GM18868 (cell line): Measurements from ENCODE around the gene ZNF74.

Experiments
- ATAC-seq: cut with Tn5 transposase; IDR thresholded peaks from one replicate; pipeline ENCODE4 v1.9.1; 2021; ENCODE audit warnings: mild to moderate bottlenecking, moderate library complexity; ENCODE audit not compliant: unreplicated experiment

The ZNF74 gene

DNA sequence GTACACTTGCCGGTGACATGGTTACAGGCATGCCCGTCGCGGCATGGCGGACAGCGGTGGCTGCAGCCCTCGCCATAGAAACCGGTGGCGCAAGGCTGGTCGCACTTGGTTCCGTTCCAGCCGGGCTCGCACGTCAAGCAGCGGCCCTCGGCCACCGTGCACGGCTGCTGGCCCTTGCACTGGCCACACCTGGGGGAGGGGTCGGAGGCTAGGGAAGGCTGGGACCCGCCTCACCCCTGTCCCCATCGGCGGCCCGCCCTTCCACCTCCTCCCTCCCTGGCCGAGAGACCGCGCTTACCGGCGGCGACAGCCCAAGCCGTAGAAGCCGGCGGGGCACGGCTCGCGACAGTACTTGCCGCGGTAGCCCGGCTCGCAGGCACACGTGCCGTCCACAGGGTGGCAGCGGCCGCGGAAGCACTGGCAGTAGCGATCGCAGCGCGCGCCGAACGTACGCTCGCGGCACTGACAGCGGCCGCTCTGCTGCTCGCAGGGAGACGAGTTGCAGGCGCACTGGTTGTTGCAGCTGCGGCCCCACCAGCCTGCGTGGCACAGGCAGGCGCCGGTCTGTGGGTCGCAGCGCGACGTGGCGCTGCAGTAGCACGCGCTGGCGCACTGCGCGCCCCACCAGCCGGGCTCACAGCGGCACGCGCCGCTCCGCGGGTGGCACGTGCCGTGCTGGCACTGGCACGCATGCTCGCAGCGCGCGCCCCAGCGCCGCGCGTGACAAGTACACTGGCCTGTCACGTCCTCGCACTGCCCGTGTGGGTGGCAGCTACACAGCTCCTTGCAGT lies 37.0 kb downstream of the ZNF74 start:
- no peak for ATAC-seq

DNA sequence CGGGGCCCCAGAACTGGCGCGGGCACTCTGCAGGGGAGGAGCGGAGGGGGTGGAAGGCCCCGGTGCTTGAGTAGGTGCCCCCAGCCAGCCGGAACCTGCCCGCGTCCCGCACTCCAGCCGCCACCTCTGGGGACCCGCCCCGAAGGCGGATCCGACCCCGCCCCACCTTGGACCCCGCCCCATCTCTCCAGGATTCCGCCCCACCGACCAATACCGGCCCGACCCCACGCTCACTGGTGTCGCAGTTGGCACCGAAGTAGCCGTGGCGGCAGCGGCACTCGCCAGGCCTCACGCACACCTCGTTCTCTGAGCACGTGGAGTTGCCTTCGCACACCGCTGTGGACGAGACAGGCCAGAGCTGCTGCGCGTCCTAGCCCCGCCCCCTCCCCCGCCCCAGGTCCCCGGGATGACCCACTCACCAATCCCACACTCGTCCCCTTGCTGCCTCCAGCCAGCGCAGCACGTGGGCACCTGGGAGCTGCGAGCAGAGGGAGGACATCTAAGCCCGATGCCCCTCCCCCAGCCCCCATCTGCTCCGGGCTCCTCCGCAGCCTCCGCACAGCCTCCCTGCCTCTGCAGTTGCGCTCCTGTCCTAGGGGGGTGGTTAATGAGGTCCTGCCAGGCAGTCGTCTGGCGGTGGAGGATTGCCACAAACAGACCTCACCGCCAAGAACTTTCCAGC lies 37.7 kb downstream of the ZNF74 start:
- ATAC-seq: no peak

DNA sequence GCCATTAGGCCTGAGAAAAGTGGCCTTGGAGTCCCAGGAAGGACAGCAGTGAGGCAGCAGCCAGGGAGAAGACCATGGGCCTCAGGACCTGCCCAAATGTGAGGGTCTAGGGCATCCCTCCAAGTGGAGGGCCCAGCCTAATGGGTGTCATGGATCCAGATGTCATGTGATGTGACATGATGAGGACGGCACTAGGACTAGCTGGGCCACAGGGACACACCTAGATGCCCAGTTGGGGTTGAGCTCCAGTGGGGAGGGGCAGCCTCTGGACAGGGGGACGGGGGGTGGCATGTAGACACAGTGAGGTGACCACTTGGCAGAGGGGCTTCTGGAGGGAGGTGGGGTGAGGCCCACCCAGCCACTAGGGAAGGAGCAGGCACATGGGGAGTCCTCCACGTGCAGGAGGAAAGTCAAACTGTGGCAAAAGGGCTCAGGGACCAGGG lies 38.3 kb downstream of the ZNF74 start:
- no peak for ATAC-seq

DNA sequence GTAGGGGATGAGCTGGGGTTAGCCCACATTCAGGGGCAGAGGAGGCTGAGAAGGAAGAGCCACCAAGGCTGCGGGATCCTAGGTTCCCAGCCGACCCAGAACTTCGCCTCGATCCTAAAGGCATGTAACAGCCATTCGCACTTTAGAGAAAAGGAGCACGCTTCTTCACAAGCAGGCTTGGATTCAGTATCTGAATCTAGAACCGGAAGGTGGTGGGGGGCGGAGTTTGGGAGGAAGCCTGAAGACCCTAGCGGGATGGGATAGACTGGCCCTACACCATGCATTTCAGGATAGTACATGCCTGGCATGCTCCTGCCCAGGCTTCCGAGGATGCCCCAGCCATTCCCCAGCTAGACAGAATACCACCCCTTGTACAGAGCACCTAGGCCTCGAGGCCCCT lies 39.2 kb downstream of the ZNF74 start:
- ATAC-seq: no peak

DNA sequence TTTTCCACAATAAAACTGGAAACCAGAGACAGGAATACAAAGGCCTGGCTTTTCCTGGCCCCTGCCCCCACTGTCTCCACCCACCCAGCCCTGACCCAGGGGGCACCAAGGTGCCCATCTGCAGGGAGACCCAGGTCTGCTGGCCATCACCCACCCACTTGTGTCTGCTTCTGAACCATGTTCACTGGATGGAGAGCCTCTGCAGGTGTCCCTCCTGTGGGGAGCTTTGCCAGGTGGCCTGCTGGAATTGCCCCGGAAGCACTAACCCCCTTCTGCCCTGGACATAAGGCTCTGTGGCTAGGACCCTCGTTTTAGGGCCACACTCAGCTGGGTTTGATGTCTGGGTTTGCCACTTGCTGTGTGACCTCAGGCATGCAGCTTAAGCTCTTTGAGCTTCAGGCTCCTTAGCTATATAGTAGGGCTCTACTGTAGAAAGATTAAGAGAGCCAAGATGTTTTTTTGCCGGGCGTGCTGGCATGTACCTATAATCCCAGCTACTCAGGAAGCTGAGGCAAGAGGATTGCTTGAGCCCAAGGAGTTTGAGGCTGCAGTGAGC lies 39.8 kb downstream of the ZNF74 start:
- no peak for ATAC-seq

DNA sequence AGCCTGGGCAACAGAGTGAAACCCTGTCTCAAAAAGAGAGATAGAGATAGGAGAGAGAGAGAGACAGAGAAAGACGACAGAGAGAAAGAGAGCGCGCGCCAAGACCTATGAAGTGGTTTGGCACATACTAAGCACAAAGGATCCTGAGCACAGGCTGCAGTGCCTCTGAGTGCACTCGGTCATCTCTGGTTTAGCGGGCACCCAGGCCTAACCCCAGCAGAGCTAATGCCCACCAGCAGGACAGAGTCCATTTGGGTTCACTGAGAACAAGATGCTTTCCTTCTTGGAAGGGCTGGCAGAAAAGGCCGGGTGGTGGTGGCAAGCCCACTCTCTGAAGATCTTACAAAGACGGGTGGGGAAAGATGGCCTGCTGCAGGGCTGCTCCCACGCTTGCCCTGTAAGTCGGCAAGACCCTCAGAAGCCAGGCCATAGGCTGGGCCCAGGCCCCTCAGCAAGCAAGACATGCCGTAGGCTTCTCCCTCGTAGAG lies 40.4 kb downstream of the ZNF74 start:
- ATAC-seq: no peak

DNA sequence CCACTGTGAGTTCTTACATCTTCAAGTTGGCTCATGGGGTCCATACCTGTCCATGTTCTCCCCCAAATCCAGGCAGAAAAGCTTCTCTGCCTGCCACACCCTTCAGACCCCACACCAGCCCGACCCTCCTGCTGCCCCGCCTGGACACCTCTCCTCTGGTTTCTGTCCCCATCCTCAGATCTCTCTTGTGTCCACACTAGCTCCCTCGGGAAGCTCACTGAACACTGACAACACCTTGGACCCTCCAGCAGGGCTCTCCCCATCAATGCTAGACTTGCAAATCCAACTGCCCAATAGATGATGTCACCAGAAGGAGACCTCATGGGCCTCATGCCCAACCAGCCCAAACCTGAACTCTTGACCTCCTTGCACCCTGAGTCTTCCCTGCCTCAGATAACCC lies 40.8 kb downstream of the ZNF74 start:
- no peak for ATAC-seq

DNA sequence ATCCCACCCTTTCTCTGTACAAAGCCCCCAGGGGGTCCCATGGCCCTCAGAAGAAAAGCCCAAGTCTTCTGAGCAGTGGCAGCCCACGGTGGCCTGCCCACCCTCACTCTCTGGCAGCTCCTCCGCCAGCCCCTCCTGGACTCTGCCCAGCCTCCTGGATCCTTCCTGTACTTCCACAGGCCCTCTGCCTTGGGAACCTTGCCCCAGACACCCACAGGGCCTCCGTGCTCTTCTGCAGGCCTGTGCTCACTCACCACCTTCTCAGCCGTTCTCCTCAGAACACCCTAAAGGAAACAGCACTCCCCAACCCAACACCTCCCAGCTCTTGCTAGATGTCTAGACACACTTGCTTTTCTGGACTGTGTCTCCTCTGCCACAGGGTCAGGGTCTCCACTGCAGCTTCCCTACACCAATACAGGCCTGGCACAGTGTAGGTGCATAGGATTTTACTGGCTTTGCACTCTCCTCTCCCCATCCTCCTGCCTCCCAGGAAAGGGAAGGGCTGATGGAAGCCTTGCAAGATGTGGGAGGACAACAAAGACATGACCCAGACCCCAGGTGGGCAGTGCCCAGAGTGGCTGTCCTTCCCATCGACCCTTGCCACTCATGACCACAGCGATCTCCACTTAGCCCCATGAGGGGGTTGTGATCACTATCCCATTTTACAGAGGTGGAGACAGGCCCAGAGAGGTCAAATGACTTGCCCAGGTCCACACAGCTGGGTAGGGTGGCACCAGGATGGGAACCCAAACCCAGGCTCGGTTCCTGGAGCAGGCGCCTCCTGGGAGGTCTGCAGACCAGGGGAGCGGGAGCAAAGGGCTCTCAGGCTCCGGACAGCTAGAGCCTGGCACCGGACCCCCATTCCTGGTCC lies 41.7 kb downstream of the ZNF74 start:
- no peak for ATAC-seq

DNA sequence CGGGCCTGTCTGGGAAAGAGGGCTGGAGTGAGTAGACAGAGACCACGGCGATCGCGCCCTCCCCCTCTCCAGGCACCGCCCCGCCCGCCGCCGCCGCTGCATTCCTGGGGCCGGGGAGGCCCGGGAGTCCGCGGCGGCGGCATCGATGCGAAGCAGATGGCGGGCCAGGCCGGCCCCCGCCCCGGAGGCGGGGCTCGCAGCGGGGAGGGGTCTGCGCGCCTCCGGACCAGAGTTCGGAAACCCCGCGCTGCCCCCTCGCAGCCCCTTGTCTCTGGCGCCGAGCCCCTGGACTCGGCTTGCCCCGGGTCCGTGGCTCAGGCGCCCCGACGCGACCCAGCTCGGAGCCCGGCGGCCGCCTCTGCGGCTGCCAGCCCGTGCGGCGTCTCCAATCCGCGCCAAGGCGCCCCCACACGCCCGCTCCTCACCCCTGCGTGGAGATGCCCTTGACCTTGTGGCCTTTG lies 42.4 kb downstream of the ZNF74 start:
- no peak for ATAC-seq

DNA sequence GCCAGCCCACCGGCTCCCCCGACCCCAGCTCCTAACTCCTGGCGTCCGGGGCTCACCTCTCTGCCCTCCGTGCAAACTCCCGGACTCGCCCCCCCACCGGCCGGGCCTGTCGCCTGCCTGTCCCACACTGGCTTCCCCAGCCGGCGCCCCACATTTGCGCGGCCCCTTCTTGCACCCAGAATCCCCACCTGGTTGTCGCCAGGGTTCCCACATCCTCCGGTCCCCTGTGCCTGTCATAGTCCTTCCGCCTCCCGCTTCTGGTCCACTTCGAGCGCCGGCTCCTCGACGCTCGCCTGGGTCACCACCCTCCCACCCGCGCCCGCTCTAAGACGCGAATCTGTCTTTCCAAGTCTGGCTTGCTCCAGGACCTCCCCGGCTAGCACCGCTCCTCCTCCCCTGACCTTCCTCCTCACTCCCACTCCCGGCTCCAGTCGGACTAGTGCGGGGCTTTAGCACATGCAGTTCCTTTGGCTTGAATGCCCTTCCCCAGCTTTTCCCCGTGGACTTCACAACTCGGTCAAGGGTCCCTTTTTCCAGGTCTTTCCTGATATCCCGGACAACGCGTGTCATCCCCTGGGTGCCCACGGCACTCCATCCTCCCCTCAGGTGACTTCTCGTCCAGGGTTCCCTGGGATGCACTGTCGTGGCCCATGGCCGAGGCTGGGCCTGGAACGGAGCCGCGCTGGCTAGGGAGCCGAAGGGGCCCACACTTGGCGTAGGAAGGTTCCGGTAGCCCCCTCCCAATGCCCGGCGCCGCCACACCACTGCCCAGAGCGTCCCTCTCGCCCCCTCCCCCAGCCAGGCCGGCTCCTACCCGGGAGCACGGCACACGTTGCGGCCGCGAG lies 43.0 kb downstream of the ZNF74 start:
- no peak for ATAC-seq

DNA sequence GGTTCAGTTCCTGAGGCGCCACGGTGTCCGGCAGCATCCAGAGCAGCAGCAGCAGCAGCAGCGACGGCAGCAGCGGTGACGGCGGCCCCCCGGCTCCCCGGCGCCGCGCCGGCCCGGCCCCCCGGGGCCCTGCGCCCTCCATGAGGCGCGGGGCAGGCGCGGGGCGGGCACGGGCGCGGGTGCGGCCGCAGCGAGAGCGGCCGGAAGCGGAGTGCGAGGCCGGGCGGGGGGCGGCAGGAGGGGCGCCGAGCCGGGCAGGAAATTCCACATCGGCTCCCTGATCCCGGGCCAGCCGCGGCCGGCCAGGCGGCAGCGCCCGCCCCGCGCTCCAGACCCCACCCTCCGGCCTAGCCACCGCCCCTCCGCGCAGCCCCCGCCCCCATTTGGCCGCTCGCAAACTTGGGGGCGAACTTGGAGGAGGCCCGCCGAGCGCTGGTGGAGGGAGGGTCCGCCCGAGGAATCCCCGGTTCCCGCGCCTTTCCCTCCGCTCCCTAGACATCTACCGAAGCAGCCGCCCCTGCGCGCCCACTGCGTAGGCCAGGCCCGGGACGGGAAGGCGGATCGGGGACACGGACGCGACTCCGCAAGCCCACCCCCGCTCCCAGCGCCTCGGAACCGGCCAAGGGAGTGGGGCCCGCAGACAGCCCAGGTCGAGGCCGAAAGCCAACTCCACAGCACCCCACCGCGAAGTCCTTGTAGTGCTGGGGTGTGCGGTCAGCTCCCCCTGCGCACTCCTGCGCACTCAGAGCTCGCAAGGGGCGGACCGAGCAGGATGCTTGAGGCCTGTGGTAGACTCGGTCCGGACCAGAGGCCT lies 43.9 kb downstream of the ZNF74 start, which contains the start of gene SCARF2:
Gene SCARF2, minus strand, starts transcription at position 213 of the 814 bp plus-strand sequence. Its CDS starts 71 bp downstream, at position 142.
- ATAC-seq: no peak

DNA sequence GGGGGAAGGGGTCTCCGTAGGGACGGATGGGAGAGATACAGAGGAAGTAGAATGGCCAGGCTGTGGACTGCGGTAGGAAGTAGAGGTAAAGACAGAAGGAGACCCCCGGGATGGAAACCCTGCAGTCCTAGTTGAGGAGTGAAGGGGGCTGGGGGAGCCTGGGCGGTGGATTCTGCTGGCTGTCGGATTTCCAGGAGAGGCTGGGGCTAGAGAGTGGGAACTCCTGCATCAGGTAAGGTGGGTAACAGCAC lies 44.4 kb downstream of the ZNF74 start:
- no peak for ATAC-seq

DNA sequence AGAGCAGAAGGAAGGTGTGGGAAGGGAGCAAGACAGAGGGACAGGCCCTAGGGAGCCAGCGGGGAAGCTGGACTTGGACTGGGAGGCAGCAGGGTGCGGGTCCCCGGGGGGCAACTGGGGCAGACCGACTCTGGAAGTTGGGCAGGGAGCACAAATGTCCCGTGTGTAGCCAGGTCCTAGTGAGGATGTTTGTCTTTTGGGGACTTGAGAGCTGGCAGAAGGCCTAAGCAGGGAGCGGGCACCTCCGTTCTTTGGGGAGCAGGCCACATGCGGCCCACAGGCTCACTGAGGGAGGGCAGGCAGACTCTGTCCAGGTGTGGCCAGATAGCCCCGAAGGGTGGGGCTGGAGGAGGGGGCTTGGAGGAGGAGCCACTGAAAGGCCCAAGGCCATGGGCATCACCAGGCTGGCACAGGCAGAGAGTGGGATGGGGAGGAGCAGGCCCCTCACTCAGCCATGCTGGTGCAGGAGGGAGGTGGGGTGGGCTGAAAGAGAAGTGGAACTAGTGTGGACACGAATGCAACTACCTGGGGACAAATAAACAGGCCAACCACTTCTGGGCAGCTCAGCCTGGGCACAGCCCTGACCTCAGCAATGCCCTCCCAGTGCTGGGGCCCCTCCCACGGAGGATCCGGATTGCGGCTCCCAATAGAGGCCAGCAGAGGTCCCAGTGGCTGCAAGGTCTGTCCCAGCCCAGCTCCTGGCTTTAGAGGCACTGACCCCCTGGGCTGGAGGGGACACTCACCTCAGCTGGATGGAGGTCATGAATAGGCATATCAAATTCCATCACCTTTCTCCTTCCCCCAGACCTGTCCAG lies 44.9 kb downstream of the ZNF74 start:
- no peak for ATAC-seq

DNA sequence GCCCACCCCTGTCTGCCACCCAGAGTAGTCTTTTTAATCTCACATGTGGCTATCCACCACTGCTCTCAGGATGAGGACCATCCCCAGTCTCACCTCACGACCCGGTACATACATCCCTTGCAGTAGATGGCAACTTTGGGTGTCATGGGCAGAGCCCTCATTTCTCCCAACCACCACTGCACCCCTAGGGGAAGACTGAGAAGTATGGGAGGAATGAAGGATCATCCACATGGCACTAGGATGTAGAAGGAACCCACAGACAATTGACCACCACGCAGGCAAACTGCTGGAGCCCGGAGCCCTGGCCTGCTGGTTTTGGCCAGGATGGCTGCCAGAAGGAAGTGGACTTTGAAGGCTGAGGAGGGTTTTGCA lies 45.6 kb downstream of the ZNF74 start:
- ATAC-seq: no peak

DNA sequence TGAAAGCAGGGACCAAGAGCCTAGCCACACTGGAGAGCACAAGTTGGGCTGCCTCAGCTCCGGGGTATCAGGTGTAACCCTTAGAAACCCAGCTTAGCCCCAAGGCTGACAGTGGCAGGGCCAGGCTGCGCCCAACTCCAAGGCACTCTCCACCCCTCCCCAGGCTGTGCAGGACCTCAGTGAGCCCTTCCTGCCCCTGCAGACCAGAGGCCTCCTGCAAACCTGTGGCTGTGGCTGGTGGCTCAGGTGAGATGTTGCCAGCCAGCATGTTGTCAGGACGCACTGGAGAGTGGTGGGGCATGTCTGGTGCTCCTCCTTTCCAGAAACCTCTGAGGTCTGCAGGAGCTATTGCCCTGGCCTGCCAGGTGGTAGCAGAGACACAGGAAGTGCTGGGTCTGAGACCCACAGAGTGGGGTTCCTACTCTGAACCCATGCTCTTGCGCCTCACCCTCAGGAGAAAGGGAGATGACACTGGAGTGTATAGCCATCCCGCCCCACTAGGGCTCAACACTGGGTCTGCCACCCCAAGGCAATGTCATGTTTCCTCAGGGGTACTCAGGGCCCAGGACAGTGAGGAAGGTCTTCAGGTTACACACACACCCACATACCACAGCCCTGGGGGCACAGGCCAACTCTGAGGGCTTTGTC lies 46.1 kb downstream of the ZNF74 start:
- no peak for ATAC-seq

DNA sequence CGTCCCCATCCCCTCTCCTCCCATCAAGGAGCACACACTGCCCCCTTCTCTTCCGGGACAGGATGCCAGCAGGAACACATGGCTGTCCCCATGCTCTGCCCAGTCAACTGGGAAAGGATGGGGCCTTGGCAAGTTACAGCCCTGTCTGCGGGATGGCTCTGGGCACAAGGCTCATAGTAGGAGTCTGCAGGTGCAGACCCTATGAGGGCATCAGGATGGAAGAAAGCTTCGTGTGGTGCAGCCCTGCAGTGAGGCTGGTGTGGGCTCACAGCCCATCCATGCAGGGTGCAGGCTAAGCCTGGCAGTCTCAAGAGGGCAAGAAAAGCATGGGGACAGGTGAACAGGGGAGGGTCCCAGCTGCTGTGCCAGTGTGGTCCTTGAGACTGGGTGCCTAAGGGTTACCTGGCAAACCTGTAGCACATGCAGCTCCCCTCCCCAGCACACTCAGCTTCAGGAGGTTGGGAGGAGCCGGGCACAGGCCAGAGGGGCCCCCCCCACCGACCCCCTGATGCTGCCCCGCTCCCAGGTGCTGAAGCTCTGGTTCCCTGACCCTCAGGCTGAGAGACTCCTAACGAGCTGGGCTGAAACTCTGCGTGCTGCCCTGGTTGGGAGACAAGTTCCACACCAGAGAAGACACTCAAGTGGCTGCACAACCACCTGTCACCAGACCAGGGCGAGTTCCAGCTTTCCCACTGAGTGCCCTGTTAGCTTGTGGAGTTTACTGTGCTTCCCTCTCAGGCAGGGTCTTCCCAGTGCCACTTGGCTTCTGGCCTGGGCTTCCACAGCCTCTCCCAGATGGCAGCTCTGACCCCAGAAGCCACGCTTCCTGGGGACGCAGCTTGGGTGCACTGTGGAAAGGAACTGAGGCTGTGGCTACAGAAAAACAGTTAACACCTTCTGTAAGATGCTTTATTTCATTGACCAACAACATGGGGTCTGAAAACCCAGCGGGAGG lies 47.0 kb downstream of the ZNF74 start:
- no peak for ATAC-seq
